GM12892 (cell line): ENCODE results near the gene BORCS8.
"Not testable (repeated sequence)": the region's sequence is repeated elsewhere in the genome, so short reads cannot be mapped to it uniquely, and the experiment has no call there.

ENCODE experiments used
- DNase-seq: peaks from one replicate; pipeline ENCODE4 v3.0.0; 2011; ENCODE audit not compliant: insufficient read length
- FAIRE-seq: peaks from 2 replicates; lab custom pipeline; 2011; peaks lifted over from hg19 to GRCh38; lab: Jason Lieb, UNC
- POLR2A ChIP-seq: IDR thresholded peaks from 2 replicates; pipeline ENCODE4 v1.6.1; 2011; ENCODE audit warnings: low read depth, low read length, control low read depth
- POLR2AphosphoS5 ChIP-seq: IDR thresholded peaks from 2 replicates; pipeline ENCODE4 v1.6.1; 2011; ENCODE audit warnings: low read depth, low read length, control low read depth
- TAF1 ChIP-seq: IDR thresholded peaks from 2 replicates; pipeline ENCODE4 v1.6.1; 2011; ENCODE audit warnings: low read depth, mild to moderate bottlenecking, control low read depth, low read length, borderline replicate concordance

Gene BORCS8

DNA sequence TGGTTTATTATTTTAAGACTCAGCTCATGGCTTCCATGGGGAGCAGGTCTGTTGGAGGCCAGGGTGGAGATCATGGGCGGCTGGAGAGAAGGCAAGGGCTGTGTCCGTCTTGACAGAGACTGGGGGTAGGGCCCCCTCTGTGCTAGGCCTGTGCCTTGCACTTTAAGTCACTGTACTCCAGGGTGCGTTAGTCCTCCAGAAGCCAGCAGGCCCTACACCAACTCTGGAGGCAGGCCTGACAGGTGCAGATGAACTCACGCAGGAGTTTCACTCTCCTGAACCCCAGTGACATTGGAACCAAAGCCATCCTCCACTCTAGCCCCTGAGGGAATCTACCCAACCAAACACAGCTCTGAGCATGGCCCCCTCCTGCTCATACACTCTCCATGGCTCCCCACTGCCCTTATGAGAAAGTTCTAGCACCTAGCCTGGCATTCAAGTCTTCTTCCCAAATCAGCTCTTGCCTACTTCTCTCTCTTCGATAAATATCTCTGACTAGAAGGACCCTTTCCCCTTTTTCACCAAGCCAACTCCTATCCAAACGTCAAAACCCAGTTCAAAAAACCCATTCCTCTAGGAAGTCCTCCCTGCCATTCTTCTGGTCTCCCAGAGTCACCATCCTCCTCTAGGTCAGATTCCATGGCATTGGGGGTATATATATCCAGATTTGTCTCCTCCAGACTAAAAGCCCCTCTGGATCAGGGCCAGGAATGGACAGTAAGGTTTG is 37.0 kb downstream of the BORCS8 start:
- FAIRE-seq (no peak), DNase-seq (no peak)
- TF ChIP-seq POLR2AphosphoS5 (no peak), TAF1 (no peak), POLR2A (no peak)

GRCh38 chr19:19152668-19153384 is 39.1 kb downstream of the BORCS8 start:
- DNase-seq (no peak), FAIRE-seq (no peak)
- TF ChIP-seq POLR2A (no peak), POLR2AphosphoS5 (no peak), TAF1 (no peak)

DNA sequence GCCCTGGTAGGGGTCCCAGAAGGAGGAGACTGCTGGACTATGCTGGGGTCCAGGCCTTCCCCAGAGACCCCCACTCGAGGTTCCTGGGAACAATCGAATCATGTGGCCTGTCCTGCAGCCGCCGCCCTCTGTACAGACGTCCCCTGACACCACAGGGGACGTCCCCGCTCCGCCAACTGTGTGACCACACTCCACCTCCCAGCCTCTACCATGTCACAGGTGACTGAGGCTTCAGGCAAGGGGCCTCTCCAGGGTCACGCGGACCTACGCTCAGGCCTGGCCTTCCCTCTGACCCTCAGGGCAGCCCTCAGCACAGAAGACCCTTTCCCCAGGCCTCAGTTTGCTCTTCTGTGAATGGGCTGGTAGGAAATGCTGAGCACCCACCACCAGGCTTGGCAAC is 40.5 kb downstream of the BORCS8 start:
- DNase-seq: no peak
- TF ChIP-seq POLR2A: no peak
- no peak for TF ChIP-seq POLR2AphosphoS5
- TF ChIP-seq TAF1: no peak
- FAIRE-seq: peak; percentile 96

DNA sequence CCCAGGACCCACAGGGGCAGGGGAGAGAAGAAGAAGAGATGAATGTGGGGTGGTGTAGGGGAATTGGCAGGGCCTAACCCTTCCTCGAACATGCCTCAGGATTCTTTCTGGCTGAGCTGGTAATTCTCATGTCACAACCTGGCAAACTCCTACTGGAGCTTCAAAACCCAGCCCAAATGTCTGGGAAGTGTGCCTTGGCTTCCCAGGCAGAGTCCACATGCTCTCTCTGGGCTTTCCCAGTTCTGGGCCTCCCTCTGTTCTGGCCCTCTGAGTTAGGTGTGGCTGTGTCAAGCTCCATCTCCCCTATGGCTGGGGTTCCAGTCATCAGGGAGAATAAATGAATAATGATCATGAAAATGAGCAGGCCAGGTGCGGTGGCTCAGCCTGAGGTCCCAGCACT is 42.5 kb downstream of the BORCS8 start:
- FAIRE-seq (no peak), DNase-seq (no peak)
- no peak for TF ChIP-seq POLR2AphosphoS5
- TF ChIP-seq TAF1: no peak
- no peak for TF ChIP-seq POLR2A

GRCh38 chr19:19148504-19148903 is 43.4 kb downstream of the BORCS8 start:
- not testable (repeated sequence) for FAIRE-seq, DNase-seq

DNA sequence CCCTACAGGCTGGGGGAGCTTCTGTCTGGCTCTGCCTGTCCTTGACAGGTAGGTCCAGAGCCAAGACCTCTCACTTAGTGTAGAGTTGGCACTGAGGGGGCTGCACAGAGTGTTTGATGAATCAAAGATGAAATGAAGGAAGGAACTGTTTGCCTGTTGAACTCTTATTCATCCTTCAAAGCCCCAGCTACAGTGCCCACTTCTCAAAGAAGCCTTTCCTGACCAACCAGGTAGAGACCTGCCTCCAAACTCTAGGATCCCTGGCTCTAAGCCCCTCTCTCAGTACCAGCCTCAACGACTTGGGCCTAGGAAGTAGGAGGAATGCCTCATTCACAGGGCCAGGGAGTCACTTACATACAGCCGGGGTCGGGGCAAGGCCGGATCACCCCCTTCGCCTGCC is 44.6 kb downstream of the BORCS8 start:
- TF ChIP-seq POLR2AphosphoS5: no peak
- no peak for TF ChIP-seq TAF1
- no peak for TF ChIP-seq POLR2A
- DNase-seq (no peak), FAIRE-seq (no peak)

DNA sequence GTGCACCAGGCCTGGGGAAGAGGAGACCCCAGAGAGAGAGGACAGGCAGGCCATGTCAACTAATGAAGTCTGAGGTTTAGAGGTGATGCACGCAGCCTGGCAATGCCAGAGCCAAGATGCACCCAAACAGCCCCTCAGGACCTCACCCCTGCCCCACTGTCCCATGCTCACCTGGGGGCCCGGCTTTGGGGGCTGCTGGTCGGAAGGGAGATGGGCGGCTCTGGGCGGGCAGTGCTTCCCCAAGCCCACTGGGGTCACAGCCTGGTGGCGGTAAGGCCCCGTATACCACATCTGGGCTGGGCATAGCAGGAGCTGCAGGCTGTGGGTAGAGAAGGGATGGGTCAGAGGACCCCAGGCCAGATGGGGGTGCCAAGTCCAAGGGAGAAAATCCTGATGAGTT is 45.1 kb downstream of the BORCS8 start:
- FAIRE-seq (no peak), DNase-seq (no peak)
- TF ChIP-seq POLR2A (no peak), POLR2AphosphoS5 (no peak), TAF1 (no peak)

- DNase-seq (peak; percentile 88), FAIRE-seq (peak; percentile 92)
- no peak for TF ChIP-seq TAF1
- TF ChIP-seq POLR2A: no peak
- TF ChIP-seq POLR2AphosphoS5: no peak
Measured at GRCh38 chr19:19145684-19146608, 46.0 kb downstream of the BORCS8 start.

GRCh38 chr19:19145281-19145680 is 46.7 kb downstream of the BORCS8 start:
- no peak for FAIRE-seq

GRCh38 chr19:19142347-19142746 is 49.6 kb downstream of the BORCS8 start:
- TF ChIP-seq POLR2AphosphoS5 (no peak), POLR2A (no peak), TAF1 (no peak)
- no peak for DNase-seq
- FAIRE-seq: no peak

More at GRCh38 chr19:19145281-19145680, 46.7 kb downstream of the BORCS8 start:
- DNase-seq: no peak
- no peak for TF ChIP-seq POLR2A
- no peak for TF ChIP-seq TAF1
- no peak for TF ChIP-seq POLR2AphosphoS5

DNA sequence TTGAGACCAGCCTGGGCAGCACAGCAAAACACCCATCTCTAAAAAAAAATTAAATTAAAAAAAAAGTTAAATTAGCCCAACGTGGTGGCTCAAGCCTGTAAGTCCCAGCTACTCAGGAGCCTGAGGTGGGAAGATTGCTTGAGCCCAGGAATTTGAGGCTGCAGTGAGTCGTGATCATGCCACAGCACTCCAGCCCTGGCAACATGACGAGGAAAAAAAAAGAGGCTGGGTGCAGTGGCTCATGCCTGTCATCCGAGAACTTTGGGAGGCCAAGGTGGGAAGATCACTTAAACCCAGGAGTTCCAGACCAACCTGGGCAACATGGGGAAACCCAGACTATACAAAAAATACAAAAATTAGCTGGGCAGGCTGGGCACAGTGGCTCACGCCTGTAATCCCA is 51.5 kb downstream of the BORCS8 start:
- DNase-seq (no peak), FAIRE-seq (no peak)
- no peak for TF ChIP-seq POLR2A
- TF ChIP-seq POLR2AphosphoS5: no peak
- TF ChIP-seq TAF1: no peak
